Activated T-cell treated with anti-CD3 and anti-CD28 coated beads for 4 hours (primary cell): ENCODE data around the gene CRYGS.
"Not testable (repeated sequence)": the region's sequence is repeated elsewhere in the genome, so short reads cannot be mapped to it uniquely, and the experiment has no call there.

Experiments used
- DNase-seq: peaks from one replicate; pipeline ENCODE4 v3.0.0-alpha.2; 2020

Gene CRYGS

DNA sequence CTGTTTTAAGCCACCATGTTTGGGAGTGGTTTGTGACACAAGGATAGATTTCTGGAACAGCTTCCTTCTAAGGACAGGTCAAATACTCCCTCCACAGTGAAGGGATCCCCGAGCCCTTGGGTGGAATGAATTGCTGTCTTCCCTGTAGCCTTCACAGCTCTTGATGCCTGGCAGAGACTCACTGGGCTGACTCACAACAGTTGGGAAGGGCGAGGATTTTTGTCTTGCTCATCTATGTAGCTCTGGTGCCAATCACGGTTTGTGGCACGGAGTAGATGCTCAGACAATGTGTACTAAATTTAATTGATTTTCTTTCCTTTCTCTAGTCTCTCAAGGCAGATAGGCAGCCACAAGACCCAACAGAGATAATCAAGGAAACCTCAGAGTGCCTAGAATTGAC lies 27.0 kb downstream of the CRYGS start:
- DNase-seq = no peak

DNA sequence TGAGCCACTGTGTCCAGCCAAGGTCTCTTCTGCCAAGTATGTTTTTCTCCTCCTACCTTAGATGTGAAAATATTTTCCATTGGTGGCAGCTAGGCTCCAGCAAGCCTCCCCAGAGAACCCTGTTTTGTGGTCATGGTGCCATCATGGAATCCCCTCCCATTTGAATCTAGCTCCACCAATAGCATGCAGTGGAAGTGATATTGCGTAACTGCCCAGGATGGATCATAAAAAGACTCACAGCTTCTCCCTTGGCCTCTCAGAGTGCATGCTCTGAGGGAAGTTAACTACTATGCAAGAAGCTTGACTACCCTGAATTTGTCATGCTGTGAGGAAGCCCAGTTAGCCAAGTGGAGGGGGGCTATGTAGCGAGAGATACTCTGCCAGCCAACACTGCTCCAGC lies 27.5 kb downstream of the CRYGS start:
- no peak for DNase-seq

DNA sequence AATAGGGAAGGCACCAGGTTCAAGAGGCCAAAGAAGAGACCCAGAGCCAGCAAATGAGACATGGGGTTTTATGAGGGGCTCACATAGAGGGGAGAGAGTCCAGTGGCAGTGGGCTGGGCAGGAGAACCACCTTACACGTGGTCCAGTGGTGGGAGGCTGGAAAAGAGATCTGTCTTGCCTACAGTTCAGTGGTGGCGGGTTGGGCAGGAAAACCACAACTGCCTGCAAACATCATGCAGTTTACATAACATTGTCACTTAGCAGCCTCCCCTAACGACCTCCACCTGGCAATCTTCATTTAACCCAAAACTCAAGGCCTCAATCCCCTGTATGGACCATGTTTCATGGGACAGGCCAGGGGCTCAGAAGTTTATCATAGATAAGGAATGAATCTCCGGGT lies 29.1 kb downstream of the CRYGS start:
- no peak for DNase-seq

DNA sequence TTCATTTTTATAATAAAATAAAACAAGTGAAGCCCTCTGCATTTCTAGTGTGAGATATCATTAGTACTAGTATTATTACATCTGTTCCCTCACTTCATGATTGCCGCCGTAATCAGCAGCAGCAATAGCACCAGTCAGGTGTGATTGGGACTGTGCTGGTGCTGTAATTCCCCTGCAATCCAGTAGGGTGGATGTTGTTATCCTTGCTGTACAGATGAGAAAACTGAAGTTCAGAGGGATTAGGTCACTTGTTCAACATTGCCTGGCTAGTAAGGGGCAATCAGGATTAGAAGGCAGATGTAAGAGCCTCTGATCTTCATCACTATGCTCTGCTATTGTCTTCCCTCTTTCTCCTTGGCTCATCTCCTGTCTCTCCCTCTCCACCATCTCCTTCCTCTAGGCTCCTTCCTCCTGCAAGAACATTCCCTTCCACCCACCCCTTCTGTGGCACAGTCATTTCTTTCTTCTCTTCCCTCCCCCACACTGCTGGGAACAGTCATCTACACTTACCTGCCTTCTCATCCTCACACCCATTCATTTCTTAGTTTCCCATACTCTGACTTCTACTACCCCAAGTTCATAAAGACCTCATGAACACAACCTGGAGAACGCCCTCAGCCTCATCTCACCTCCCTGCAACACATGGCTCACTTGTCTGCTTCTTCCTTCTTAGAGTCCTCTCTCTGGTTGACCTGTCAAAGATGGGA lies 29.7 kb downstream of the CRYGS start:
- DNase-seq = no peak

DNA sequence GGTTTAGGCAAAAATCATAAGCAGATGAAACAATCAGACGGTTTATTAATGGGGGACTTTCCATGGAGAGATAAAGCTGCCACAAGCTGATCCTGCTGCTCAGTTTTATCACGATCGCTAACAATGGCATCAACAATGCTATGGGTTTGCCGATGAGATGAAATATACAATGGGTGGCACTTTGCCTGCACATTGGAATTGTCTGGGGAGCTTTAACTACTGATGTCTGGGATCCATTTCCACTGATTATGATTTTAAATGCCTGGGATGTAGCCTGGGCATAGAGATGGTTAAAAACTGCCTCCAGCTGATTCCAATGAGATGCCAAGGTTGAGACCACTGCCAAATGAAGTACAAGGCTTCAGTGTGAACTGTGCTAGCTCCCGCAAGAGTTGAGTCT lies 30.8 kb downstream of the CRYGS start:
- no peak for DNase-seq

DNA sequence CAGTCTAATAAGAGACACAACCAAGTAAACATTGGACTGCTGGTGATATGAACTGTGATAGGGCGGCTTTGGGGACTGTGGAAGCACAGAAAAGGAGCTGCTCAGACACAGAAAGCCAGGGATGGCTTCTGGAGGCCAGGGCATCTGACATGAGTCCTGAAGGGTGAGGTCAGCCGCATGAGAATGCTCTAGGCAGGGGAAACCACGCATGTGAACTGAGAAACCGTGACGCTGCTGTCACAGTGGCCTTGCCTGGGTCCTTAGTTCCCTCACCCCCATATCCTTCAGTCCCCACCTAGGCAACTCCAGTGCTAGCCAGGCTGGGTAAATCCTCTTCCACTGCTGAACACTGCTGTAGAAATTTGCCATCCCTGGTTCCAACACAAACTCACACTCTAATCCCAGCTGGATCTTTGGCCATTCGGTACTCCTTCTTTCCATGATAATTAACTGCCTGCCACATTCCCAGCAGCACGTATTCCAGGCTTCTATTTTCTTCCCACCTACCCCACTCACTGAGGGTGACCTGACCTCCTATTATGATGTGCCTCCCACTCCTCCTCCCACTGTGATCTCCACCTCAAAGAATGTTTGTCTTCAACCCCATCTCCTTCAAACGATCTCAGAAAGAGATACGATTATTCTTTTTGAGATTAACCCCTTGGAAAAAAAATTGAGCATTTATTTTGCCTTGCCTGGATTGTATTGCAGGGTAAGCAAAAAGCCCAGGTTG lies 31.4 kb downstream of the CRYGS start:
- DNase-seq = no peak

DNA sequence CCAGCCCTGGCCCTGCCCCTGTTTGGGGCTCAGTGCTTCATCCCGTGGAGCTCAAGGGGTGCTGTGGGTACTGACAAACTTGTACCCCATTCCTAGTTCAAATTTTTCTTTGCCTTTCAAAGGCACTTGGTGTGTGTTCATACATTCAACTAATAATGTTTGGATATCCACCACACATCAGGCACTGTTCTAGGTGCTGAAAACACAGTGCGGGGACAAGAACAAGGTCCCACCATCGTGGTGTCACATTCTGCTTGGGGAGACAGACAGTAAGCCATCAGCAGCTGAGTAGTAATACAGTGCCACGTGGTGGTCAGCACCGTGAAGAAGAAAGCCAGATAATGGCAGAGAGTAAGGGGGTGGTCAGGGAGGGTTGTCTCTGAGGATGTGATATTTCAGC lies 32.5 kb downstream of the CRYGS start:
- DNase-seq = no peak

DNA sequence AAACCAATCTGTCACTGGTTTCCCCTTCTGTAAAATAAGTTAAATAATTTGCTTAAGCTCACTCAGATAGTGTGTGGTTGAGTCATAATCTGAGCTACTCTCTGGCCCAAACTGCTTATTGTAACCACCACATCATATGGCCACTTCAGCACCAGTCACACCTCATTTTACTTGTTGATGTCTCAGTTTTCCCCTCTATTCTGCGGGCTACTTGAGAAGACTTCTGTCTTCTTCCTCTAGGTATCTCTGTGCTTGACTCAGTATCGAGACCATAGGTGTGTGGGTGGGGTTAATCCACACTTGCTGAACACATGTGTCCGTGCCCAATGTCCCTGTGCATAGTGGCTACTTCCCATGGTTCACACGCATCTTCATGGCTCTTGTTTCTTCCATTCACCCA lies 32.9 kb downstream of the CRYGS start:
- DNase-seq = no peak

DNA sequence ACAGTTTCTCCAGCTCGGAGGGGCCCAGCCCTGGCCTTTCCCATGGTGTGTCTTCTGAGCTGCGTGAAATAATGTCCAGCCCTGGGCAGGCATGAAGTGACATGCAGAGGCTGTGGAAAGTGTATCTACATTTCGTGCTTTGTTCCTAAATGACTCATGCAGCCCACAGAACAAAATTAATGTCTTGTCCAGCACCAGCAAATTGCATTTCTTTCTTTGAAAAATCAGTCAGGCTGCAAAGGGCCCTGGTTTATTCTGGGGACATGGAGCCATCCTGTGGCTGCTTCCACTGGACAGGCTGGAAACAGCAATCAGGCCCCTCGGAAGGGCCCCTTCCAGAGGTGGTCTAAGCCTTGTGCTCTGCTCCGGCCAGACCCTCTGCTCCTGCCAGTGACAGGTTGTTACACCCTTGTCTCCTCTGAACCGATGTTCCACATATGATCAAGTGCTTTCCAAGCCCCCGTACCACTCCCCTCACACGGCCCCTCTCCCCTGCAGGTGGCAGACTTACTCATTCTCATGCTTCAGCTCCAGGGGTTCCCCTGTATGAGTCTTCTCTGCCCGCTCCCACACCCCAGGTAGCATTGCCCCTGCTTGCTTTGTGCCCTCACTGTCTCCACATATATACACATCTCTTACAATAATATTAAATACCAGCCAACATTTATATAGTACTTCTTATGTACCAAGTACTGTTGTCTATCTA lies 33.7 kb downstream of the CRYGS start:
- DNase-seq = no peak

DNA sequence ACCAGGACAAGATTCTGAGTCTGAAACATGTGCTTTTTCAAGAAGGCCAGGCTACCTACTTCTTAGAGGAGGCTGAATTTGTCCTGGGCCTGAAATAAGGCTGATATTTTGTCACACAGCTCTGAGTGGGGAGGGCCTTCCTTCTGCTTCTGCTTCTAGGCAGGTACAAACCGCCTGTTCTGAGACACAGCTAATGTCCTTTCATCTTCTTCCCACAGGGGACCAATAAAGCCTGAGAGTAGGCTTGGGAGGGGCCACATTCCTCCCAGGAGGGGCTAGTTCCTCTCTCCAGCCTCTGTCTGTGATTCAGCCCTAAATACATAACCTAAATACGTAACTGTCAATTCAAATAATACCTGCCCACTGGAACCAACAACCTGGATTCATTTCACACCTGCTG lies 34.8 kb downstream of the CRYGS start:
- no peak for DNase-seq

DNA sequence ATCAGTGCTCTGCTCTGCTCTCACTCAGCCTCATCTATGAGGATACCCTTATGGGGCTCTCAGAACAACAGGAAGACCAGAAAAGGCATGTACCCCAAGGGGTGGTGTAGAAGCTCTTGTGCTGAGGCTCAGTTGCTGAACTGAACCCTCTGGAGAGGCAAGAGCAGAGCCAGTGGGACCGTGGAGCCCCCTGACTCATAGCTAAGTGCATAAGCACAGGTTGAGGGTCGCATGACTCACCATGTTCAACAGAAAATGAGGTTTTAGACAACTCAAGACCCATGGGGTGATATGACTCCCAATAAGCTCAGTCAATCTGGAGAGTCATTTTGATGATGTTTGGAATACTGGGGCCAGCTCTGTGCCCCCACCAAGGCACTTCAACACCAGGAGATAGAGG lies 37.3 kb downstream of the CRYGS start:
- DNase-seq = peak; percentile 5

DNA sequence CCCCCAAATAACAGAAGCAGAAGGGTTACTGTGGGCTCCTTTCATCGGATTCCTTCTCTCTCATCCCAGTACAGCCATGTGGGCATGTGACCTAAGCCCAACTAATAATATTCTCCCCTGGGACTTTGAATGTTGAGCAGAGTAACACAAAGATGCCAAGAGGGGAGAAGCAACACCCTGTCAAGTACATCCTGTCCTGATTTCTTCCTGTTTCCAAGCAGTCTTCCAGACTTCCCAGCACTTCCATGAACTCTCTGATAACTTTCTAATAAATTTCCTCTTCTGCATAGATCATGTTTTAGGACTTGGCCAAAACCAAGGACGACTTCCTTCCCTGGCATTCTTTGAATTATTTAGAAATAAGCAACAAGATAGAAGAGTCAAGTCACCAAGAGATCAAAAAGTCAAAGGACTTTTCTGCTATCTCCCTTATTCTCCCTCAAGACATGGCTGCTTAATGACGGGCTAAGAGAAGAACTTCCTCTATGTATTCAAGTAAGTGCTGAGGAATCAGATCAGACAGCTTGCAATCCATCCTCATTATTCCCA lies 37.9 kb downstream of the CRYGS start:
- DNase-seq = no peak

DNA sequence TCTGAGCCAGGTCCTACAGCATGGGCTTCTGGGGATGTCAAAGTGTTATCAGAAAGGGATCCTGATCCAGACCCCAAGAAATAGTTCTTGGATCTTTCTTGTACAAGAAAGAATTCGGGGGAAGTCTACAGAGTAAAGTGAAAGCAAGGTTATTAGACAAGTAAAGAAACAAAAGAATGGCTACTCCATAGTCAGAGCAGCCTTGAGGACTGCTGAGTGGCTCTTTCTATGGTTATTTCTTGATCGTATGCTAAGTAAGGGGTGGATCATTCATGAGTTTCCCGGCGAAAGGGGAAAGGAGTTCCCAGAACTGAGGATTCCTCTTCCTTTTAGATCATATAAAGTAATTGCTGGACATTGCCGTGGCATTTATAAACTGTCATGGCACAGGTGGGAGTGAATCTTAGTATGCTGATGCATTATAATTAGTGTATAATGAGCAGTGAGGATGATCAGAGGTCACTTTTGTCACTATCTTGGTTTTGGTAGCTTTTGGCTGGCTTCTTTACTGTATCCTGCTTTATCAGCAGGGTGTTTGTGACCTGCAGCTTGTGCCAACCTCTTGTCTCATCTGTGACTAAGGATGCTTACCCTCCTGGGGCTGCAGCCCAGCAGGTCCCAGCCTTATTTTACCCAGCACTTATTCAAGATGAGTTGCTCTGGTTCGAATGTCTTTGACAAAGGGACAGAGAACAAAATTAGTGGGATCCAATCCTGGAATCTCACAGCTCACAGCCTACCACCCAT lies 41.0 kb downstream of the CRYGS start:
- DNase-seq = no peak

DNA sequence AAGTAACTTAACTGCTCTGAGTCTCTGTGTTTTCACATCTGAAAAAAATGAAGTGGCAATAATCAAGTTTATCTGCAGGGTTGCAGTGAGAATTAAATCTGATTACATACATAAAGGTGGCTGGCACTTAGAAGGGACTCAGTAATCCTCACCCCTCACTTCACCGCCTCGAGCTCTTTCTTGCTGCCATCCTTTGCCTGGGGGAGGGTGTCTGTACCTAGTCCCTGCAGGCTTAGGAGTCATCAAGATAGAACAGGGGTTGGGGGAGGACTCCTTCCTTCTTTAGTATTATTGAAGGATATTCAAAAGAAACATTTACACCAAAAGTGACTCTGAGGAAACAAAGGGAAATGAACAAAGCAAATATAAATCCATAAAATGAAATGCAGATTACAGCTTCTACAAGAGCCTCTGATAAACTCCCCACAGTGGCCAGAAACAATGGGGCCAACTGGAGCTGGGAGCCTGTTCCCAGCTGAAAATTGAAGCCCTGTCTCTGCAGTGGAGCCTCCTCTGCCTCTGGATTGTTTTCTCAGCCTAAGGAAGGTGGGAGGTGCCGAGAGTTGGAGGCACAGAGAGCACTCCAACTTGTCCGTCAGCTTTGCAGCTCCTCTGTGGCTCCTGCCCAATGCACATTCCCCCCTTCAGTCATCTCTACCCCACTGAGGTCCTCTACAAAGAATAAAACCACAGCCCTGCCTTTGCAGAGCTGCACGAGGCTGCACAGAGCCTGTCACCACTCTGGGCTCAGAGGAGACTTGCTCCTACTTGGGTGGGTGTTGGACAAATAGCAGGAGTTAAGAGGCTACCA lies 41.8 kb downstream of the CRYGS start:
- DNase-seq = no peak

DNA sequence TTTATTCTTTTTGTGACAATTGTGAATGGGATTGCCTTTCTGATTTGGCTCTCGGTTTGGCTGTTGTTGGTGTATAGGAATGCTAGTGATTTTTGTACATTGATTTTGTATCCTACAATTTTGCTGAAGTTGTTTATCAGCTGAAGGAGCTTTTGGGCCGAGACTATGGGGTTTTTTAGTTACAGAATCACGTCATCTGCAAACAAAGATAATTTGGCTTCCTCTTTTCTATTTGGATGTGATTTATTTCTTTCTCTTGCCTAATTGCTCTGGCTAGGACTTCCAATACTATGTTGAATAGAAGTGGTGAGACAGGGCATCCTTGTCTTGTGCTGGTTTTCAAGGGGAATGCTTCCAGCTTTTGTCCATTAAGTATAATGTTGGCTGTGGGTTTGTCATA lies 44.2 kb downstream of the CRYGS start:
- DNase-seq = not testable (repeated sequence)

DNA sequence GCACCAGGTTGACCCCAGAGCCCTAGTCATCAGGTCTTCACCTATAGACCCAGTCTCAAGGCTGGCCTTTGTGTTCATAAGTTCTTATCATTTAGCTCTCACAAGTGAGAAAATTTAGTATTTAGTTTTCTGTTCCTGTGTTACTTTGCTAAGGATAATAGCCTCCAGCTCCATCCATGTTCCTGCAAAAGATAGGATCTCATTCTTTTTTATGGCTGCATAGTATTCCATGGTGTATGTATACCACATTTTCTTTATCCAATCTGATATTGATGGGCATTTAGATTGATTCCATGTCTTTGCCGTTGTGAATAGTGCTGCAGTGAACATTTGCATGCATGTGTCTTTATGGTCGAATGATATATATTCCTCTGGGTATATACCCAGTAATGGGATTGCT lies 46.2 kb downstream of the CRYGS start:
- DNase-seq = not testable (repeated sequence)

DNA sequence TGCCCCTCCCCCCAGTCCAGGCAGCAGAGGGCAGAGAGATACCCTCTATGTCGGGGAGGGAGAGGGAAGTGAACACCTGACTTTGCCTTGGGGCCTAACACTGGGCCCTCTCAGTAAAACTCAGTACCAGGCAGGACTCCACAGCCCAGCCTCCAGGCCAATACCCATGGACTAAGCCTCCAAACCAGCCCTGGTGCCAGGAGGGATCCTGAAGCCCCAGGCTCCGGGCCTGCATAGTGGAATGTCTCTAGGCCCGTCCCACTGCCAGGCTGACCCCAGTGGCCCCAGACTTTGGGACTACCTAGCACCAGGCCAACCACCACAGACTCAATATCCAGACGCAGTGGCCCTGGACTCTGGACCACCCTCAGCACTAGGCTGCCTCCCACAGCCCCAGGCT lies 46.6 kb downstream of the CRYGS start:
- no peak for DNase-seq

DNA sequence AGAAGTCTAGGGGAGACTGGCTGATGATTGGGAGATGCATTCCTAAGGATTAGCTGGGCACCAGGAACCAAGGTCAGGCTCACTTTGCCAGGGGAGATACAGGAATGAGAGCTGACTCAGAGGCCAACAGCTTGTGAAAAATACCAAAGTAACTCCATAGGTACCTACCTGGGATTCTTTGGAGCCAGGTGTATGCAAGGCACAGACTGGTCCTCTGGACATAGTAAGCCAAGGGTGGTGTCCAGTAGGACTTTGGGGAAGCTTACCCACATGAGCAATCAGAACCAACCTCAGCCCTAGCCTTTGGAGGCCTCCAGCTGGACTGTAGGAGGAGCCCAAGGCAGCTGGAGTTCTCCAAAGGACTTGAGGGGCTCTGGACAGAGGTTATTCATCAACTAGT lies 47.5 kb downstream of the CRYGS start:
- no peak for DNase-seq

DNA sequence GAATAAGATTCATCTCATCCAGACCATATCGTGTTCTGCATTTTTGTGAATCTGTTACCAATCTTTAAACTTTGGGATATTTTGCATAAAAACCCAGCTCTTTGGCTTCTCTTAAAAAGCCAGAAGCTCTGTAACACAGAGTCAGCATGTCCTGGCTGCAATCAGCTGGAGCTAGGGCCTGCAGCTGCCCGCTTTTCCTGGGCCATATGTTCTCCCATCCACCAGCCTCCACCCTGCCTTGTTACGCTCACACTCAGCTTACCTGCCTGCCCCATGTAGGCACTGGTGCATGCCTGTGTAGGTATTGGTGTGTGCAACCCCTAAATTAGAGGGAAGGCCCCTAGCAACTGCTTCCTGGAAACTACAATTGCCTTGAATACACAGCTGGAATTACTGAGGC lies 48.2 kb downstream of the CRYGS start:
- no peak for DNase-seq

DNA sequence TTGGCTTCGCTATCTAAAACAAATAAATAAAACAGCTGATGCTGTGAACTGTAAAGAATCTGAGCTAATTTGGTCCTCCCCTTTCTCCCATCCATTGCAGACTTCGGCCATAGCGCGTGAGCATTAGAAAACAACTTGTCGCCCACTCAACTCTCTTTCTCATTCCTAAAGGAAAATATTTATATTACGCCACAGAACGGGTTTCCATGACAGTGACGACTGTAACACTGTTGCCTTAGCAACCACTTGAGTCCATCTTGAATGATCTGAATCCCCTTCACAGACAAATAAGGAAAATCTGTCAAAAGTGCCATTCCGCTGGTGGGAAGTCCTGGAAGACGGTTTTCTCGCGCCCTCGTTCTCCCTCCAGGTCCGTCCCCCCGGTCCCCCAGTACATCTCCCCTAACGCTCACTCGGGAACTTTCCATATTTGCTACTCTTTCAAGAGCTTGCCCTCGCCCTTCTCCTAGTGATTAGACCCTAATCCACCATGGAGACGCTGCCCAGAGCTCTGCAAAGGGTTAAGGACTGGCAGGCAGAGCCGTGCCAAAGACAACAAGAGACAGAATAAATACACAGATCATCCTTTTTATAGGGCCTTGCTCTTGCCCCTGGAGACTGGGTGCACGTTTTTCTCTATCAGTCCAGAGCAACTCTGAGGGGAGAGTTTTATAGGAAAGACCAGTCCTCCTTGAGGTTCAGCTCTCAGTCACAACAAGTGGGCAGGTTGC lies 50.5 kb downstream of the CRYGS start:
- no peak for DNase-seq

DNA sequence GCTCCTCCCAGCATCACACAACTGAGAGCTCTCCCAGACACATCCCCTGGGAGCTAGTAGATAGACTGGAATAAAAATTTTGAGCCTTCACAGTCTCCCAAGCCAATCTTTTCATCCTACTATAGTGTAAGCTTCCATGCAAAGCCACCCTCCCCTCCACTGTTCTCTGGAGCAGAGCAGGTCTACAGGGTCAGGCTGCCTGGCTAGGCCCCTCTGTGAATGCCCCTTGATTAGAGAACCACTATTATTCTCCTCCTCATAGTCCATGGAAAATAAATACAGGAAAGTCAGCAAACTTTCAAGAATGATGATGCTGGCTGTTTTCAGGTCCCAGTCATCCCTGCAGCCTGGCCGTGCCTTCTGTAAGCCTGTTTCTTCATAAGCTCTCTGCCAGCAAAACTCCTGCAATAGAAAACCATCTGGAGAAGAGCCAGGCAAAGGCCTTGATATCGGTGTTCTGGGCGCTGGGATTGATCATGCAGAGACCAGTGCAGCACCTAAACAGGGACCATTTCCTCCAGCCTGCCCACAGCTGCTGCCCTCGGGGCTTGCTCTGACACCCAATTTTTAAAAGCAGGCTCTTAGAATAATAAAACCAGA lies 51.7 kb downstream of the CRYGS start:
- no peak for DNase-seq
